SK-N-MC (cell line): ENCODE data around the gene WRAP73.

Source experiments
- EZH2 ChIP-seq: fragments of 200-600 bp; sonication (generic); IDR thresholded peaks from one replicate; pipeline ENCODE4 v1.6.1; 2017; ENCODE audit warnings: antibody characterized with exemption
- FOXP2 ChIP-seq: optimal IDR thresholded peaks from 2 replicates; pipeline ENCODE3; 2011; ENCODE audit warnings: mild to moderate bottlenecking, moderate library complexity; ENCODE audit not compliant: insufficient read depth; ENCODE audit errors: extremely low read length, control extremely low read depth
- POLR2AphosphoS5 ChIP-seq: IDR thresholded peaks from 2 replicates; pipeline ENCODE4 v1.6.1; 2012; ENCODE audit warnings: mild to moderate bottlenecking, low read depth, low read length, borderline replicate concordance

- no peak for TF ChIP-seq EZH2
- TF ChIP-seq POLR2AphosphoS5 = no peak
- TF ChIP-seq FOXP2 = no peak
Observed at GRCh38 chr1:3632298-3632697, 17.6 kb downstream of the WRAP73 start.
